ENCODE results near the gene METTL3. TPM values are rescaled to one million over a fixed set of nuclear protein-coding genes. Genes with fewer than 3 reads are reported as not detected.

The METTL3 gene
- total RNA-seq, 1 donor from 2014 or later, result 48.6 TPM

- intact Hi-C loops (cut with DNase I), result no loop called here
- peak within 1 kb of the TSS; percentile 95 for H3K4me3 ChIP-seq
- peaks cover 22% of the 10 kb centered on the region for H3K4me1 ChIP-seq
- H3K27me3 ChIP-seq, result no peaks in the 10 kb centered on the region
- H3K27ac ChIP-seq, result peak within 1 kb of the TSS; percentile 91
- peaks cover 22% of the 10 kb centered on the region for H3K36me3 ChIP-seq
- peak; percentile 90 for TF ChIP-seq CTCF (IDR thresholded peaks at IDR 0.05)
- no peaks in the 10 kb centered on the region for H3K9me3 ChIP-seq
- peak; percentile 96 for DNase-seq
- peak; percentile 99 for ATAC-seq
Observed at GRCh38 chr14:21476925-21477681, 34.0 kb downstream of the METTL3 start, which contains the start of the genes RAB2B and TOX4. TSS of gene RAB2B (minus strand) at chr14:21476959. CDS start at chr14:21476872, 87 bp downstream. TSS of gene TOX4 (plus strand) at chr14:21477195. CDS start at chr14:21477279, 84 bp downstream.

- ATAC-seq, result peak; percentile 90
- intact Hi-C loops (cut with DNase I), result no loop called here
- DNase-seq, result peak; percentile 95
- Histone ChIP-seq H3K4me3 (peak overlapping the region; percentile 95), H3K27me3 (no peaks in the 10 kb centered on the region), H3K36me3 (peaks cover 26% of the 10 kb centered on the region), H3K9me3 (no peaks in the 10 kb centered on the region), H3K27ac (peak overlapping the region; percentile 91), H3K4me1 (peaks cover 22% of the 10 kb centered on the region)
- TF ChIP-seq CTCF (IDR thresholded peaks at IDR 0.05), result no peak
Observed at GRCh38 chr14:21476523-21476924, 34.6 kb downstream of the METTL3 start.

GRCh38 chr14:21475767-21476522, 35.2 kb downstream of the METTL3 start:
- Histone ChIP-seq H3K4me3 (peak overlapping the region; percentile 95), H3K27ac (peak overlapping the region; percentile 91), H3K27me3 (no peaks in the 10 kb centered on the region), H3K4me1 (peaks cover 22% of the 10 kb centered on the region), H3K9me3 (no peaks in the 10 kb centered on the region), H3K36me3 (peaks cover 20% of the 10 kb centered on the region)
- ATAC-seq, result peak; percentile 2
- intact Hi-C loops (cut with DNase I), result no loop called here
- DNase-seq, result no peak
- no peak for TF ChIP-seq CTCF (IDR thresholded peaks at IDR 0.05)

GRCh38 chr14:21467616-21468015, 43.5 kb downstream of the METTL3 start:
- Histone ChIP-seq H3K4me3 (no peak overlapping the region), H3K27me3 (no peaks in the 10 kb centered on the region), H3K4me1 (no peaks in the 10 kb centered on the region), H3K9me3 (no peaks in the 10 kb centered on the region), H3K27ac (no peak overlapping the region), H3K36me3 (peaks cover 86% of the 10 kb centered on the region)
- ATAC-seq (no peak), DNase-seq (no peak)
- intact Hi-C loops (cut with DNase I), result no loop called here
- TF ChIP-seq CTCF (IDR thresholded peaks at IDR 0.05), result no peak

- TF ChIP-seq CTCF (IDR thresholded peaks at IDR 0.05), result peak; percentile 68
- H3K27ac ChIP-seq, result peak within 1 kb of the TSS; percentile 99
- ATAC-seq, result peak; percentile 99
- intact Hi-C loops (cut with DNase I), result no loop called here
- peak within 1 kb of the TSS; percentile 88 for H3K4me3 ChIP-seq
- peaks cover 23% of the 10 kb centered on the region for H3K36me3 ChIP-seq
- no peaks in the 10 kb centered on the region for H3K9me3 ChIP-seq
- no peaks in the 10 kb centered on the region for H3K27me3 ChIP-seq
- H3K4me1 ChIP-seq, result peaks cover 22% of the 10 kb centered on the region
- peak; percentile 100 for DNase-seq
Observed at GRCh38 chr14:21455912-21456667, 55.0 kb downstream of the METTL3 start, which contains the start of gene CHD8. TSS of gene CHD8 (minus strand) at chr14:21456123. CDS start at chr14:21431643, 24,480 bp downstream.
